Stimulated activated CD4-positive, alpha-beta T cell treated with anti-CD3 and anti-CD28 coated beads, Interleukin-1b, Interleukin-23, amount 100 ng/mL, for 48 hours (primary cell): ENCODE measurements around the gene SYT1.
"Not testable (repeated sequence)": the region's sequence is repeated elsewhere in the genome, so short reads cannot be mapped to it uniquely, and the experiment has no call there.

ENCODE experiments used
- DNase-seq: peaks from one replicate; pipeline ENCODE4 v3.0.0-alpha.2; 2020

SYT1 gene

GRCh38 chr12:78864403-78864869 is at the start of gene SYT1:
Gene SYT1 (plus strand): TSS chr12:78864774.
- DNase-seq, result no peak

DNA sequence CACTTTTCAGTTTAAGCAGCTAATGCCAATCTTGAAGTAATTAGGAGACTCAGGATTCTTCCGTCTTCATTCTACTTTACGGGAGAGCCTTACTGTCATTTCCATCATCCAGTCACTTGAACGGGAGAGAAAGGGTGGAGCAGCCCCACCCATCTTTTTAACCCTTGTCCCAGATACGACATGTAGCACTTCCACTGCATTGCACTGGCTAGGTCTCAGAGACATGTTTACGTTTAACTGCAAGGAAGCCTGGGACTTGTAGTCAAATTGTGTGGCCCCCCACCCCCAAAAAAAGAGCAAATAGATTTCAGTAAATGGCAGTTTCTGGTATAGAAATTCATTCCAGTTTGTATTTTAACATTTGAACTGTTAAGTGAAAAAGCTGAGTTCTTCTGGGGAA is 46.1 kb upstream of the SYT1 start:
- no peak for DNase-seq

- DNase-seq, result no peak
These were observed 43.6 kb upstream of the SYT1 start for GRCh38 chr12:78820946-78821345.

- DNase-seq, result no peak
These were observed 39.7 kb upstream of the SYT1 start for GRCh38 chr12:78824918-78825317.

GRCh38 chr12:78829690-78830089 is 34.9 kb upstream of the SYT1 start:
- DNase-seq, result no peak

- no peak for DNase-seq
These were observed 29.1 kb upstream of the SYT1 start for GRCh38 chr12:78835493-78835892.

DNA sequence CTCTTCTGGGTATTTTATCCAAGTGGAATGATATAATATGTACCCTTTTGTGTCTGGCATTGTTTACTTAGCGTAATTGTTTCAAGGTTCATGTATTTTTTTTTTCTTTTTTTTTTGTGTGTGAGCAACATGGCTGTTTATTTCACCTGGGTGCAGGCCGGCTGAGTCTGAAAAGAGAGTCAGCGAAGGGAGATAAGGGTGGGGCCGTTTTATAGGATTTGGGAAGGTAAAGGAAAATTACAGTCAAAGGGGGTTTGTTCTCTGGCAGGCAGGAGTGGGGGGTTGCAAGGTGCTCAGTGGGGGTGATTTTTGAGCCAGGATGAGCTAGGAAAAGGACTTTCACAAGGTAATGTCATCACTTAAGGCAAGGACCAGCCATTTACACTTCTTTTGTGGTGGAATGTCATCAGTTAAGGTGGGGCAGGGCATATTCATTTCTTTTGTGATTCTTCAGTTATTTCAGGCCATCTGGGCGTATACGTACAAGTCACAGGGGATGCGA is 24.0 kb upstream of the SYT1 start:
- DNase-seq, result not testable (repeated sequence)

GRCh38 chr12:78853231-78853630 is 11.3 kb upstream of the SYT1 start:
- no peak for DNase-seq

GRCh38 chr12:78863482-78864402 is 832 bp upstream of the SYT1 start:
- no peak for DNase-seq

DNA sequence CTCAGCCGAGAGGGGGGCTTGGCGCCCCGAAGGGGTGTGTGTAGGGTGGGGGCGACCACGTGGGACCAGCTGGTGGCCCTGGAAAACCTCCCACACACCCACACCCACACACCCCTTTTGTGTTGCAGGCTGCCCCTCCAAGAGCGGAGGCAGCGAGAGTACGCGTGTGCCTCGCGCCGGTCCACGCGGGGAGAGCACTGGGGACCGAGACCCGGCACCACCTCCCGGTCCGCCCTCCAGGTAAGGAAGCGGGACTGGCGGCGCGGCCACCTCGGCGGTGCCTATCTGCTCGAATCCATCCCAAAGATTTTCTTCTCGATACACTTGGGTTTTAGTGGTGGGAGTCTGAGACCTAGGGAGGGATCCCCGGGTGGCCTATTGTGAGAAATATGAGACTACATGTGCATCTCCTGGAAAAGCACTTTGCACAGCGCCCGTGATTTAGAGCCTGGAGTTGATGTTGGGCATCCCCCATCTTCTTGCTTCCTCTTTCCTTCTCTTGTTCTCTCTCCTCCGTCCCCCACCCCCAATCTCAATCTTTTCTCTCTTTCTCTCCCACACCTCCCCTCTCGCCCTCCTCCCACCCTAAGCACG is 393 bp downstream of the SYT1 start:
- DNase-seq, result no peak

DNA sequence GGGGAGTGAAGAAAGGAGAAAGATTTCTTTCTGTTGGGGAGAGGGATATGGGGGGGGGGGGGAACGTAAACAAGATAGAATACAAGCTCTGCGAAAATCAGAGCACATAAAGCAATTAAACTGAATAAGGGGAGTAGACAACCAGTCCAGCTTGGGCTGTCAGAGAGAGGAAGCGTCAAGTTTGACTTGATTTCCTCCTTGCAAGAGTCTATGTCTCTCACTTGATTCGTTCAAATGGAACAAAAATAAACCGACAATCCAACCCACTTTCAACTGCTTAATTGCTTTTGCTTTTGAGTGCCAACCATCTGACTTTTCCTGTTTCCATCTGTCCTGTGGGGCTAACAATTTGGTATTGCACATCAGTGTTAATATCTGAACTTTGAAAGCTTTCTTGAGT is 942 bp downstream of the SYT1 start:
- DNase-seq, result no peak

- DNase-seq, result no peak
These were observed 1.9 kb downstream of the SYT1 start for GRCh38 chr12:78866518-78866917.

DNA sequence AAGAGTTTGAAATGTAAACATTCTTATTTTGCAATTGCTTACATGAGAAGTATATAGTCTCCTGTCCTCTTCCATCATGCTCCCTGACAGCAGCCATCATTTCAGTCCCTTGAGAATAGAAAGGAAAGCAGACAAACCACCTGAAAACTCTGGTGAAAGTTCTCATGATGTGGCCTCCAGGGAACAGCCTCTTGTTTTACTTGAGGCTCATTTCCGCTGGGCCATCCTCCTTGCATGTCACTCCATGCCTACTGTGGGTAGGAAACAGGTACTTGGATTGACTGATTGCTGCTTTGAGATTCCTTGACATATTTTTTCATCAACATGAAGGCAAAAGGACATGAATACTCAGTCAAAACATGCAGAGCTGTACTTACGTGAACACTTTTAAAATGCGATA is 6.0 kb downstream of the SYT1 start:
- no peak for DNase-seq

DNA sequence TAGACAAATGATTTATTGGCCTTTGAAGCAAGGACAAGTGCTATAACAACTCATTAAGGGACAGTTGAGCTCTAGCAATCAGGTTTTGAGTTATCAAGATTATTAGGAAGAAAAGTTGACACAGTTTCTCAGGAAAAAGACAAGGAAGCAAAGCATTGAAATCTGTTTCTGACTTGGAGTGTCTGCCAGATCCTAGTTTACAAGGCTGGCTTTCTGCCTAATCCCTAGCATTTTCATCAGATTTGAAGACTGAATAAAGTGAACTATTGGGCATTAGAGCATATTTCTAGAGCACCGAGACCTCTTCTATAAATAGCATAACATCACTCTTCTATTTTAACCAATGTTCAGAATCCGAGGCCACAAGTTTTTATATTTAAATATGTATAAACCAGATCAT is 7.0 kb downstream of the SYT1 start:
- DNase-seq, result no peak

DNA sequence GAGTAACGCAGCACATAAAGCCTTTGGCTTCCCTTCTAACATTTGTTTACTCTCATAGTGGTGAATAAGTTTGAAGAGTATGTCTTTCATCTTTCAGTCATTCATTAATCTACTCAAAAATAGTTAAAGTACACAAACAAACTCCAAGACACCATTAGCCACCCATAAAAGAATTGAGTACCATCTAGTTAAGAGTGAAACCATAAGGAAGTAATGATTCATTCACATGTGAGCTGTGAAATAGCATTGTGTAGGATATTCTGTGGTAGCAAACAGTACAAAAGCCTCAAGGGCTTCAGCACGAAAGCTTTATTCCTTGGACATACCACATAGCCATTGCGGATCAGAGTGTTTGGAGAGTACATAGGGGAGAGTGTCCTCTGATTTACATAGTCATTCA is 13.9 kb downstream of the SYT1 start:
- no peak for DNase-seq

GRCh38 chr12:78878866-78879265 is 14.3 kb downstream of the SYT1 start:
- no peak for DNase-seq

DNA sequence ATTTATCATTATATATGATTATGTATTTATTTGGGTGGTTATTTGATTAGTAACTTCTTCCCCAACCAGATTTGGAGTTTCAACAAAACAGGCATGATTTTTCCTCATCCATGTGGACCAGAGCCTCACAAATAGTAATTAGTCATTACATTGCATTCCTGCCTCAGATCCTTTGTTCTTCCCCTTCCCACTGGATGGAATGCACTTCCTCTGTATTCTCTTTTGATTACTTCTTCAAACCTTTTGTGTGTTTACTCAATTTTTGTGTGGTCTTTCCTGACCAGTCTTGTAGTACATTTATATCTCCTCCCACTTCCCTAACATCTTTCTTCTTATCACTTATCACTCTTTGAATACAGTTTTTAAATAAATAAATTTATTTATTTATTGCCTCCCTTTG is 15.5 kb downstream of the SYT1 start:
- no peak for DNase-seq

GRCh38 chr12:78881685-78882084 is 17.1 kb downstream of the SYT1 start:
- DNase-seq, result no peak

GRCh38 chr12:78885466-78885865 is 20.9 kb downstream of the SYT1 start:
- no peak for DNase-seq

DNA sequence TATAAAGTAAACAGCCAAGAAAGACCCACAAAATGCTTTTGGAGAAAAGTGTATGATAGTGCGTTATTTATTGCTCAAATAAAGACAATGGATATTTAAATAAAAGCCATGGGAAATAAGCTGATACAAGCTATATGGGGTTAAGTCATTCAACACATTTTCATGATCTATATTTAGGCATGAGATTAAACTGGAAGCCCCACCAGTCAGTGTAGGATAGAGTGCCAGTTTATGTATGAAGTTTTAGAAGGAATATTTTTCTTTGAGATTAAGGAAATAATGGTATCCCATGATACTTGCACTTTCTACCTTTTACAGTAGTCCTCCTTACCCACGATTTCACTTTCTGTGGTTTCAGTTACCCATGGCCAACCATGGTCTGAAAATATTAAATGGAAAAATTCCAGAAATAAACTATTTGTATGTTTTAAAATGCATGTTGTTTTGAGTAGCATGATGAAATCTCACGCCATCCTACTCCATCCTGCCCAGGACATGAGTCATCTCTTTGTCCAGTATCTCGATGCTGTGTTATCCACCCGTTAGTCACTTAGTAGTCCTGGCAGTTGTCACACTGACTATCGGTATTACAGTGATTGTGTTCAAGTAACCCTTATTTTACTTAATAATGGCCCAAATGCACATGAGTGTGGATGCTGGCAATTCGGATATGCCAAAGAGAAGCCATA is 22.3 kb downstream of the SYT1 start:
- DNase-seq, result no peak

- no peak for DNase-seq
These were observed 22.9 kb downstream of the SYT1 start for GRCh38 chr12:78887444-78887843.

DNA sequence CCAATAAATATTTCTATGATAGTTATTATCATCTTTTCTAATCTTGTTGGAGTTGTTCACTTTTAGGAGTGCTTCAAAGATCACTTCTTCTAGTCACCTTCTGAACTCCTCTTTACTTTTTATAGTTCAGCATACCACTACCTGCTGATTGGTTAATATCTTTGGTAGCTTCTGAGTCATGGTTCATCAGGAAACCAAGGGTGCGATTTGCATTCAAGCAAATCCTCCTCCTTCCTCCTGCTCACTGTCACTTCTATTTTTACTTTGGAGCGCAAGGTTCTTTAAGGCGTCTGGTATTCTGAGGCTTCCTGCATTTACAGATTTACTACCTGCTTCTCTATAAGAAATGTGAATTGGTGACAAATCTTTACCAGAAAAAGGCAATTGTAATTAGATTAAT is 24.0 kb downstream of the SYT1 start:
- no peak for DNase-seq

- DNase-seq, result no peak
These were observed 27.2 kb downstream of the SYT1 start for GRCh38 chr12:78891646-78892353.
